Subcutaneous abdominal adipose tissue (tissue), 5 donors: ENCODE results near the gene METTL23.
"Not testable (repeated sequence)": the region's sequence is repeated elsewhere in the genome, so short reads cannot be mapped to it uniquely, and the experiment has no call there.

Experiments used
- H3K27ac ChIP-seq: one replicate; pipeline ENCODE4 v1.7.0; 2013; ENCODE audit warnings: low read depth, mild to moderate bottlenecking, inconsistent platforms, low read length, moderate library complexity
- H3K27me3 ChIP-seq, 5 donors: one replicate each; pipeline ENCODE4 v1.7.0; 2013; ENCODE audit warnings: low read length in 5 of 5, inconsistent platforms in 1 of 5; ENCODE audit not compliant: control insufficient read depth in 5 of 5, insufficient read depth in 4 of 5
- H3K36me3 ChIP-seq, 5 donors: one replicate each; pipeline ENCODE4 v1.7.0; 2013; ENCODE audit warnings: low read length in 5 of 5; ENCODE audit not compliant: control insufficient read depth in 5 of 5, insufficient read depth in 5 of 5
- H3K4me1 ChIP-seq, 5 donors: one replicate each; pipeline ENCODE4 v1.7.0; 2013; ENCODE audit warnings: low read length in 5 of 5, mild to moderate bottlenecking in 3 of 5, moderate library complexity in 1 of 5; ENCODE audit not compliant: control insufficient read depth in 5 of 5, insufficient read depth in 5 of 5
- H3K4me3 ChIP-seq, 5 donors: one replicate each; pipeline ENCODE4 v1.7.0; 2013; ENCODE audit warnings: low read length in 5 of 5, low read depth in 1 of 5
- H3K9ac ChIP-seq, 5 donors: one replicate each; pipeline ENCODE4 v1.7.0; 2013; ENCODE audit warnings: low read length in 5 of 5, mild to moderate bottlenecking in 4 of 5, moderate library complexity in 3 of 5
- H3K9me3 ChIP-seq, 5 donors: one replicate each; pipeline ENCODE4 v1.7.0; 2013; ENCODE audit warnings: low read length in 5 of 5; ENCODE audit not compliant: control insufficient read depth in 5 of 5
- donor health status: healthy.
- donor health status: healthy.
- donor health status: healthy.
- donor health status: healthy.
- donor health status: healthy.

The METTL23 gene

DNA sequence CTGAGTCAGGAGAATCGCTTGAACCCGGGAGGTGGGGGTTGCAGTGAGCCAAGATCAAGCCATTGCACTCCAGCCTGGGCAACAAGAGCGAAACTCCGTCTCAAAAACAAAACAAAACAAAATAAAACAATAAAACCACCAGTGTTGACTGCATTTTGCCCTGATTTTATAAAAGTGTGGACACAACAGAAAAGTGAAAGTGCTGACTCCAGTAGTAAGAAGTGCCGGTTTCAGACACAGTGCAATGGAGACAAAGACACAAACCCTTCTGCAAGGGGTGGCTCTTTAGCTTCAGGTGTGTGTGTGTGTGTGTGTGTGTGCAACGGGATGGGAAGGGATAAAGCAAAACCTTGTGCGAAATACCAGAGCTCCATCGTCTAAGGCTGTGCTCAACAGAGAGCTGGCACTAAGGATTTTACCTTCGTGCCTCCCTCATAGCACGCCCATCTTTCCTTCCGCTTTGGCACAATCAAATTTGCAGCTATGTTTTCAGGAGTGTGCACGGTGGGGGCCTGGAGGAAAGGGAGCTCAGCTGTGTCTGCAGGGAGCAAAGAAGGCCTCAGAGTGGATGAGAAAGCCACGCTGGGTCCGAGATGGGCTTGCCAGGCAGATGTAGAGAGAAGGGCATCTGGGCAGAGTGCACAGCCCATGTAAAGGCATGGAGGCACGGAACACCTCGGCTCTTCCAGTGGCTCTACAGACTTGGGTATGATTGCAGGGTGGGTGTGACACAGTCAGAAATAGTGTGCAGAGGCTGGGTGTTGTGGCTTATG is 31.4 kb upstream of the METTL23 start:
- no peaks in the 10 kb centered on the region for H3K27me3 ChIP-seq
- no peaks in the 10 kb centered on the region for H3K9me3 ChIP-seq
- H3K4me3 ChIP-seq: peak overlapping the region in 2 of 5 donors; percentile 4 to 48
- no peak overlapping the region for H3K27ac ChIP-seq
- peaks cover 7 to 60% (median 49%) of the 10 kb centered on the region in 5 donors for H3K4me1 ChIP-seq
- no peaks in the 10 kb centered on the region for H3K36me3 ChIP-seq
- no peak overlapping the region for H3K9ac ChIP-seq

GRCh38 chr17:76696763-76697701 is 29.6 kb upstream of the METTL23 start:
- Histone ChIP-seq H3K9me3 (no peaks in the 10 kb centered on the region), H3K27ac (no peak overlapping the region), H3K4me3 (peak overlapping the region in 2 of 5 donors; percentile 3 to 16), H3K36me3 (no peaks in the 10 kb centered on the region), H3K4me1 (peaks cover 12 to 74% (median 65%) of the 10 kb centered on the region in 5 donors), H3K27me3 (no peaks in the 10 kb centered on the region), H3K9ac (peak overlapping the region in 1 of 5 donors; percentile 30)

- H3K36me3 ChIP-seq: no peaks in the 10 kb centered on the region
Observed at GRCh38 chr17:76697702-76698465, 28.8 kb upstream of the METTL23 start.

DNA sequence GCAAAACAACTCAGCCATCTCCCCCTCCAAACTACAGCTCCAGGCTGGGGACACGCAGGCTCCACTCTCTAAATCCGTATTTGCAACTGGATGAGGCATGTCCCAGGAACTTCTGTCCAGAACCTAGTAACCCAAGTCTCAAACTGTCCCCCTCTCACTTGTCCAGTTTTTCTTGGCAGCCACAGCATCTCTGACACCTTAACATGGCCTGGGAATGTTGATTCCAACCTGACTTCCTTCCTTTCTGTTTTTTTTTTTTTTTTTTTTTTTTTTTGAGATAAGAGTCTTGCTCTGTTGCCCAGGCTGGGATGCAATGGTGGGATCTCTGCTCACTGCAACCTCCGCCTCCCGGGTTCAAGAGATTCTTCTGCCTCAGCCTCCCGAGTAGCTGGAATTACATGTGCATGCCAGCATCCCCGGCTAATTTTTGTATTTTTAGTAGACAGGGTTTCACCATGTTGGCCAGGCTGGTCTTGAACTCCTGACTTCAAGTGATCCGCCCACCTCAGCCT is 28.1 kb upstream of the METTL23 start:
- not testable (repeated sequence) for H3K27ac ChIP-seq

More at GRCh38 chr17:76697702-76698465, 28.8 kb upstream of the METTL23 start:
- H3K27me3 ChIP-seq: no peaks in the 10 kb centered on the region
- no peaks in the 10 kb centered on the region for H3K9me3 ChIP-seq
- H3K4me3 ChIP-seq: peak overlapping the region in 1 of 5 donors; percentile 16
- no peak overlapping the region for H3K27ac ChIP-seq
- H3K9ac ChIP-seq: no peak overlapping the region
- H3K4me1 ChIP-seq: peaks cover 12 to 74% (median 67%) of the 10 kb centered on the region in 5 donors

DNA sequence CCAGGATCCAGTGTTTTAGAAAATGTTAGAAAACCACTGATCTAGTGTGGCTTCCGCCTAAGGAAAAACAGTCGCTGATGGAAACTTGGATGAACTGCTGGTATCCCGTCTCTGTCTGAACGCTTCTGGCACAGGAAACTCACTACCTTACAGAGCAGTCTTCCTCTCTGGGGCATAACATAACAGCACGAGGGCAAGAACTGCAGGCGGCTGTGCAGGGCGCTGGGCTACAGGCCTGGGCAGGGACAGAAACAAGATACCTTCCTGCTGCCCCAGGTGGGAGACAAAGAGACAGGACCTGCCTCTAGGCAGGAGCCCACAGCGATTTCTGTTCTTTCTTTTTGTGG is 26.4 kb upstream of the METTL23 start:
- H3K4me3 ChIP-seq: peak overlapping the region in 3 of 5 donors; percentile 35 to 51 (median 42)
- H3K4me1 ChIP-seq: peaks cover 10 to 67% (median 60%) of the 10 kb centered on the region in 5 donors
- H3K27me3 ChIP-seq: no peaks in the 10 kb centered on the region
- H3K27ac ChIP-seq: peak overlapping the region; percentile 54
- H3K9me3 ChIP-seq: no peaks in the 10 kb centered on the region
- H3K9ac ChIP-seq: peak overlapping the region in 1 of 5 donors; percentile 20
- H3K36me3 ChIP-seq: no peaks in the 10 kb centered on the region

More for the DNA sequence above, 28.1 kb upstream of the METTL23 start:
- H3K9me3 ChIP-seq, H3K4me3 ChIP-seq, H3K9ac ChIP-seq, H3K27me3 ChIP-seq, H3K36me3 ChIP-seq: not testable (repeated sequence)
- peaks cover 12 to 74% (median 70%) of the 10 kb centered on the region in 5 donors for H3K4me1 ChIP-seq

DNA sequence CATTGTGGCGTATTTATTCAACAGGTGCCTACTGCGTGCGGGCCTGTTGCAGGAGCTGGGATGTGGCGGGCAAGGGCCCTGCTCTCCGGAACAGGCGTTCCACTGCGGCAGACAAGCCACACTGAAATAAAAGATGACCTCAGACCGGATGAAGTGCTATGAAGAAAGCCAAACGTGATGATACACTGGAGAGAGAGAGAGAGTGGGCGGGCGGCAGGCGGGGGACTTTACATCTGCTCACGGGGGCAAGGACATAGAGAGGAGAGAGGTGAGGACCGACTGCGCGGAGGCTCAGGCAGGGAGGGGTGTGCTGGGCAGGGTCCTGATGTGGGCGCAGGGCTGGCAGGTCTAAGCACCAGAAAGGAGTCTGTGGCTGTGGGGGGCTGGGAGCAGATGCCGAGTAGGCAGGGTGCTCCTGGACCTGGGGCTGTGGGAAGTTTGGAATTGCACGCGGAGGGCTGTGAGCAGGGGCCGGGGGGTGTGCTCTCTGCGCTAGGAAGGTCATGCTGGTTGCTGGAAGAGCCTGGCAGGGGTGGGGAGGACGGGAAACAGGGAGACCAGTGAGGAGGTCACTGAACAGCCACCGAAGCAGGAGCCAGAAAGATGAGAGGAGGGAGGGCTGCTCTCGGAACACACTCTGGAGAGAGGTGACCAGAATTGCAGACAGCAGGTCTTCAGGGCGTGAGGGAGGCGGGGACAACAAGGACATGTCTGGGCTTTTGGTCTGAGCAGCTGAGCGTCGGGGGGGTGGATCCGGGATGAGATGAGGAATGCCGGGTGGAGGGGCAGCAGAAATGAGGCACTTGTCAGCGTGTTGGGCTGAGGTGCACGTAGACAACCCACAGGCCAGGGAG is 25.8 kb upstream of the METTL23 start:
- Histone ChIP-seq H3K27ac (peak overlapping the region; percentile 54), H3K4me1 (peaks cover 9 to 61% (median 54%) of the 10 kb centered on the region in 5 donors), H3K9me3 (no peaks in the 10 kb centered on the region), H3K4me3 (peak overlapping the region in 4 of 5 donors; percentile 3 to 51 (median 46)), H3K27me3 (no peaks in the 10 kb centered on the region), H3K9ac (peak overlapping the region in 1 of 5 donors; percentile 20), H3K36me3 (no peaks in the 10 kb centered on the region)

DNA sequence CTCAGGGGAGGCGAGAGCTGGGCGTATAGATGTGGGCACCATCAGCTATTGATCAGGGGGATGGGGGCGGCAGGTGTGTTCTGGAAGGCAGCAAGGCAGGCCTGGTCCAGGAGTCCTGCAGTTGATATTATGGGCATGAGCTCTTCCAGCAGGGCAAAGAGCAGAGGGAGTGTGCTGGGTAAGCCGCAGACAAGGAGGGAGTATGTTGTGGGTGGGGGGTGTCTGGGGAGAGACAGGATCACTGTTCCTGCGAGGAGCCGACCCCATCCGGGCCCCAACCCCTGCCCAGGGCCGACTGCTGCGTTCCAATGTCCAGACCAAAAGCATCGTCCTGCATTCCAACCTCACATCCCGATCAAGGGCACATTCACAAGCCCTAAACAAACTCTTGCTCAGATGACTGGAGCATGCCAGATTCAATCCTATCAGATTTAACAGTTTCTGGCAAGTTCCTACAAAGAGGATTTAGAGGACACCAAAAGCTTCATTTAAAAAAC is 25.1 kb upstream of the METTL23 start:
- Histone ChIP-seq H3K9me3 (no peaks in the 10 kb centered on the region), H3K4me1 (peaks cover 9 to 55% (median 51%) of the 10 kb centered on the region in 5 donors), H3K27me3 (no peaks in the 10 kb centered on the region), H3K4me3 (peak overlapping the region in 1 of 5 donors; percentile 31), H3K9ac (no peak overlapping the region), H3K27ac (no peak overlapping the region), H3K36me3 (no peaks in the 10 kb centered on the region)

DNA sequence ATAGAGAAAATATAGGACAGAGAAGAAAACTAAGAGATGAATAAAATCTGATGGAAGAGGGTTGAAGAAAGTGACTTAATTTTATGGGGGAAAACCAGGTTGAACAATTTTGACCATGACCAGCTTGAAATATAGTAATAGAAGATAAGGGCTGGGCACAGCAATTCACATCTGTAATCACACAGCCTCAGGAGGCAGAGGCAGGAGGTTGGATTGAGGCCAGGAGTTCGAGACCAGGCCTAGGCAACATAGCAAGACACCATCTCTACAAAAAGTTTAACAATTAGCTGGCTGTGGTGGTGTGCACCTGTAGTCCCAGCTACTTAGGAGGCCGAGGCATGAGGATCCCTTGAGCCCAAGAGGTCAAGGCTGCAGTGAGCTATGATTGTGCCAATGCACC is 24.6 kb upstream of the METTL23 start:
- Histone ChIP-seq H3K36me3 (no peaks in the 10 kb centered on the region), H3K4me1 (peaks cover 6 to 49% (median 48%) of the 10 kb centered on the region in 5 donors), H3K27ac (no peak overlapping the region), H3K4me3 (no peak overlapping the region), H3K9me3 (no peaks in the 10 kb centered on the region), H3K9ac (no peak overlapping the region), H3K27me3 (no peaks in the 10 kb centered on the region)
